Measurements from ENCODE around the gene CACNA1D.

GRCh38 chr3:53626876-53627275, 132.5 kb downstream of the CACNA1D start:
- no peak for TF ChIP-seq EZH2 (IDR thresholded peaks at IDR 0.05; ENCODE audit: low read length, missing control alignments)
- no peak for TF ChIP-seq CTCF (conservative IDR thresholded peaks at IDR 0.05 in 1 of 2, IDR thresholded peaks at IDR 0.05 in 1 of 2; ENCODE audit: low read depth in 1 of 2, low read length in 2 of 2)
